Measurements from ENCODE around the gene SSU72. TPM values are rescaled to one million over a fixed set of nuclear protein-coding genes. Genes with fewer than 3 reads are reported as not detected.
A peak's percentile ranks its signal among the peaks of the same experiment; 100 is the strongest.

The SSU72 gene
- total RNA-seq, 1 donor from 2014 or later = 134 TPM

DNA sequence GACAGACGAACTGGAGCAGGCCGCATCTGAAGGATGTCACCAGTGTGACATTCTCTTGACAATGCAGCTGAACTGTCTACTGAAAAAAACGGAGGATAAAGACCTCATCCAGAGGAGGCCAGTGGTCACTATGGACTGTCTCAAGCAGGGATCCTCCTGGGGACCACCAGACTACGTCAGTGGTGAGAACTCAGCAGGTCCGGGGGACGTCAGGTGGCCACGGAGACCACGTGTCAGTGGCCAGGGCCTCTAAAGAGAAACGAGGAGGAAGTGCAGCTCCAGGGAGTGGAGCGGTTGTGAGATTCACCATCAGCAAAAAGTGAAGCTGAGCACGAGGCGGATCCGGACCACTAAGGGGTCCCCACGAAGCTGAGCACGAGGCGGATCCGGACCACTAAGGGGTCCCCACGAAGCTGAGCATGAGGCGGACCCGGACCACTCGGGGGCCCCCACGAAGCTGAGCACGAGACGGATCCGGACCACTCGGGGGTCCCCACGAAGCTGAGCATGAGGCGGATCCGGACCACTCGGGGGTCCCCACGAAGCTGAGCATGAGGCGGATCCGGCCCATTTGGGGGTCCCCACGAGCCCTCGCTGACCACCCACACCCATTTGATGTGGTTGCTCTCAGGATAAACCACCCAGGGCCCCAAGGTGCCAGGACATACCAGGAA is 20.7 kb downstream of the SSU72 start:
- DNase-seq (ENCODE audit: low read depth, low spot score) = no peak
- Mint-ChIP-seq H3K36me3 (ENCODE audit: low read depth) (no peaks in the 10 kb centered on the region), H3K4me1 (peaks cover 16% of the 10 kb centered on the region), H3K27ac (ENCODE audit: unreplicated experiment) (peak overlapping the region; percentile 93), H3K4me3 (no peak overlapping the region), H3K27me3 (ENCODE audit: low read depth) (peaks cover 6% of the 10 kb centered on the region), H3K9me3 (no peaks in the 10 kb centered on the region)
- no peak for TF ChIP-seq CTCF (conservative IDR thresholded peaks at IDR 0.05)

DNA sequence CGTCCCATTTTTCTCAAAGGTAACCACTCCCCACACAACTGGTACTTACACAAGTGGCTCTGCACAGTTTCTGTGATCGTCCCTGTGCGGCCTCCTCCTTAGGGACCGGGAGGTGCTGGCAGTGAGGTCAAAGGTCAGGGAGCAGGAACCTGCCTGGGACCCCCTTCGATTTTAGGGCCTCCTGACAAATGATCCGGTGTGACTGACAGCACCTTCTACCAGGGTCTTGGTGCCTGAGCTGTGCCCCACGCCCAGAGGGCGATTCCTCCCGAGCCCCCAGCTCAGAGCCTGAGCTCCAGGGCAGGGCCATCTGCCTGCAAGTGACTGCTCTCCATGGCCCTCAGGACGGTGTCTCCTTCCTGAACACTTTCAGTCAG is 22.4 kb downstream of the SSU72 start:
- no peak for TF ChIP-seq CTCF (conservative IDR thresholded peaks at IDR 0.05)
- H3K27ac Mint-ChIP-seq (ENCODE audit: unreplicated experiment) = no peak overlapping the region
- H3K4me3 Mint-ChIP-seq = no peak overlapping the region
- DNase-seq (ENCODE audit: low read depth, low spot score) = no peak
- H3K27me3 Mint-ChIP-seq (ENCODE audit: low read depth) = peaks cover 6% of the 10 kb centered on the region
- H3K4me1 Mint-ChIP-seq = peaks cover 12% of the 10 kb centered on the region
- H3K36me3 Mint-ChIP-seq (ENCODE audit: low read depth) = no peaks in the 10 kb centered on the region
- H3K9me3 Mint-ChIP-seq = no peaks in the 10 kb centered on the region

DNA sequence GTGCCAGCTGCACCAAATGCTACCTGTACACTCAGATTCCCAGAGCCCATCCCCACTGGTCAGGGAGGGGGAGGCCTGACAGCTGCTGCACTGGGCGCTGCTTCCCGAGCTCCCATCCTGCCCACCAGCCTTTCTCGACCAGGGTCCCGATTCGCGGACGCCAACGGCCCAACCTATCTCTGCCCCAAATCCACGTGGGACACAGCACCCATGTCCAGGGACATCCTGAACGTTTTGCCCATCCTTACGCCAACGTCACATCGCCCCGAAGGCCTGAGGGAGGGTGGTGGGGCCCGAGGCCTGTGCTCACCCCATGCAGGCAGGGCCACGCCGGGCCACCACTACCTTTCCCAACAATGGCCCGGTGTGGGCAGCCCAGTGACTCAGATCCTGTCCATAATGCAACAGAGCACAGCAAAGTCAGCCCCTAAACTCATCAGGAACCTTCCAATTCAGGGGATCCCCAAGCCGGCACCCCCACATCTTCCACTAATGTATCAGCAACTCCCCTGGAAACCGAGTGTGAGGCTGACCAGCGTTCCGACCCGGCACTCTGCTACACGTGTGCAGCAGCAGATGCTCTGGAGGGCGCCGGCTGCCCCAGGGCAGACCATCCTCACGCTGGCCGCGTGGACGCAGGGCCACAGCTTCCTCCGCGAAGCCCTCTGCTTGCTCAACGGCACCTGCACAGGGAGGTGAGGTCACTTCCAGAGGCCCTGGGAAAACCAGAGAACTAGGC is 23.0 kb downstream of the SSU72 start:
- TF ChIP-seq CTCF (conservative IDR thresholded peaks at IDR 0.05) = no peak
- DNase-seq (ENCODE audit: low read depth, low spot score) = no peak
- Mint-ChIP-seq H3K27me3 (ENCODE audit: low read depth) (peaks cover 6% of the 10 kb centered on the region), H3K9me3 (no peaks in the 10 kb centered on the region), H3K36me3 (ENCODE audit: low read depth) (no peaks in the 10 kb centered on the region), H3K4me1 (peaks cover 12% of the 10 kb centered on the region), H3K4me3 (no peak overlapping the region), H3K27ac (ENCODE audit: unreplicated experiment) (no peak overlapping the region)

DNA sequence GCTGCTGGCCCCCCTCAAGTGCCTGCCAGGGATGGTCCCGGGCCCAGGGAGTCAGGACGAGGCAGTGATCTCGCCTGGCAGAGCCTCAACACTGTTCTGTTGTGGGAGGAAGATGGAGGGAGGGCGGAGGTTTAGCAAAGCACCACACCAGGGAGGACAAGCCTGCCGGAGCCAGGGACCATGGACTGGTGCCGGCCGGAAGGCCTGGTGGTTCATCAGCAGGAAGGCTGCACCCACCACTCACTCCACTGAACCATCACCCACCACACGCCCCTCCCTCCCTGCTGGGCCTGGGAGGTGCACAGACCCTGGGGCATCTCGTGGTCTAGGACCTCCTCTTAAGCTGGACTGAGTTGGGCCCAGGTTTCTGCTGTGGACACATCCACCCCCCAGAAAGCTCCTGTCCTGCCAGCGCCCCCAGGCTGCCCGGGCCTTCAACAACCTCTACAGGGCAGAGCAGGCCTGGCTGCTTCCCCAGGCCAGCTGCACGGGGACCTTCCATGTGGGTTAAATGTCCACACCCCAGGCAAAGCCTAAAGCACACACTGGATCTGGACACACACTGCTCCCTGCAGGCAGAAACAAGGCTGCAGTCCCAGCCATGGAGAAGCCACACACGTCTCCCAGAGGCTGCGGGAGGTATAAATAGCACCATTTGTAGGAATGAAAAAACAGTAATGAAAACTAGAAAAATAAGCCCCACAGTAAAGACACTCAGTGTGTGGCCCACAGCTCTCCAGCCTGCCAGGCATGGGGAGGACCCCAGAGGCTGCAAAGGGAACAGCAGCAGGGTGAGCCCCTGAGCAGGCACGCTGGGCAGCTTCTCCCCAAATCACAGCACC is 23.9 kb downstream of the SSU72 start:
- TF ChIP-seq CTCF (conservative IDR thresholded peaks at IDR 0.05) = peak; percentile 46
- H3K4me1 Mint-ChIP-seq = peaks cover 12% of the 10 kb centered on the region
- H3K9me3 Mint-ChIP-seq = no peaks in the 10 kb centered on the region
- DNase-seq (ENCODE audit: low read depth, low spot score) = no peak
- H3K4me3 Mint-ChIP-seq = peak overlapping the region; percentile 56
- H3K27ac Mint-ChIP-seq (ENCODE audit: unreplicated experiment) = no peak overlapping the region
- no peaks in the 10 kb centered on the region for H3K36me3 Mint-ChIP-seq (ENCODE audit: low read depth)
- H3K27me3 Mint-ChIP-seq (ENCODE audit: low read depth) = peaks cover 6% of the 10 kb centered on the region

DNA sequence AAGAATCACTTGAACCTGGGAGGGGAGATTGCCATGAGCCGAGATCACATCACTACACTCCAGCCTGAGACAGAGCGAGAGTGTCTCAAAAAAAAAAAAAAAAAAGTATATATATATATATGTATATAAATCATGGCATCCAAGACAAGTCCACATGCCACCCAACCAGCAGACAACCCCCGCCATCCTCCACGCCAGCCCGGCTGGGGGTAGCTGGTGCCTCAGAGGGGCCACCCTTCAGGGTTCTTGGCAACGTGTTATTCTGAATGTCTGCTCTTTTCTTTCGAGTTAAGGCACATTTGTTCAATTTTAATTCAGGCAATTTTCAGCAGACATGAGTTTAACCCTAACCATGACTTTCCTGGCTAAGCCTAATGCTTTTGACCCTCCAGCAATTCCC is 24.6 kb downstream of the SSU72 start:
- no peak for DNase-seq (ENCODE audit: low read depth, low spot score)
- H3K9me3 Mint-ChIP-seq = no peaks in the 10 kb centered on the region
- H3K27me3 Mint-ChIP-seq (ENCODE audit: low read depth) = peaks cover 6% of the 10 kb centered on the region
- no peak overlapping the region for H3K27ac Mint-ChIP-seq (ENCODE audit: unreplicated experiment)
- no peak for TF ChIP-seq CTCF (conservative IDR thresholded peaks at IDR 0.05)
- H3K4me1 Mint-ChIP-seq = peaks cover 4% of the 10 kb centered on the region
- no peak overlapping the region for H3K4me3 Mint-ChIP-seq
- no peaks in the 10 kb centered on the region for H3K36me3 Mint-ChIP-seq (ENCODE audit: low read depth)
